Activated CD8-positive, alpha-beta memory T cell treated with anti-CD3 and anti-CD28 coated beads for 24 hours (primary cell): Measurements from ENCODE around the gene RAB3A.

Experiments
- DNase-seq: peaks from one replicate; pipeline ENCODE4 v3.0.0-alpha.2; 2020

The RAB3A gene

GRCh38 chr19:18196511-18196845, 7.4 kb downstream of the RAB3A start:
- no peak for DNase-seq

- DNase-seq = peak; percentile 72
Observed at GRCh38 chr19:18194554-18195238, 9.1 kb downstream of the RAB3A start.

GRCh38 chr19:18194181-18194530, 9.7 kb downstream of the RAB3A start:
- no peak for DNase-seq

GRCh38 chr19:18193388-18194180, 10.3 kb downstream of the RAB3A start:
- DNase-seq = peak; percentile 66

- DNase-seq = peak; percentile 95
Observed at GRCh38 chr19:18192673-18193387, 11.0 kb downstream of the RAB3A start, which contains the start of gene MPV17L2. Gene MPV17L2, plus strand, starts transcription at chr19:18193218. Its CDS starts 64 bp downstream, at chr19:18193282.

GRCh38 chr19:18191640-18192062, 12.2 kb downstream of the RAB3A start:
- no peak for DNase-seq

GRCh38 chr19:18190278-18190677, 13.6 kb downstream of the RAB3A start:
- no peak for DNase-seq

GRCh38 chr19:18185538-18185937, 18.3 kb downstream of the RAB3A start:
- DNase-seq = no peak

- no peak for DNase-seq
Observed at GRCh38 chr19:18183529-18183928, 20.3 kb downstream of the RAB3A start.

- no peak for DNase-seq
Observed at GRCh38 chr19:18179957-18180356, 23.9 kb downstream of the RAB3A start.

- no peak for DNase-seq
Observed at GRCh38 chr19:18176367-18177310, 27.2 kb downstream of the RAB3A start.

- DNase-seq = no peak
Observed at GRCh38 chr19:18174983-18175382, 28.9 kb downstream of the RAB3A start.

GRCh38 chr19:18173572-18174288, 30.1 kb downstream of the RAB3A start, which contains the start of gene IFI30:
Gene IFI30, plus strand, starts transcription at chr19:18173813. Its CDS starts 29 bp downstream, at chr19:18173842.
- DNase-seq = peak; percentile 84

- DNase-seq = no peak
Observed at GRCh38 chr19:18173054-18173571, 30.7 kb downstream of the RAB3A start.

GRCh38 chr19:18172331-18173053, 31.4 kb downstream of the RAB3A start:
- no peak for DNase-seq

GRCh38 chr19:18171605-18172327, 32.1 kb downstream of the RAB3A start:
- DNase-seq = no peak

GRCh38 chr19:18170714-18171255, 33.1 kb downstream of the RAB3A start:
- DNase-seq = no peak

GRCh38 chr19:18168673-18169381, 35.0 kb downstream of the RAB3A start:
- no peak for DNase-seq
